ENCODE data around the gene PPP4R4. TPM values are rescaled to one million over a fixed set of nuclear protein-coding genes. Genes with fewer than 3 reads are reported as not detected.

Gene PPP4R4
- total and polyA plus RNA-seq, 5 donors, result 0.27 to 0.74 (median 0.47) TPM

DNA sequence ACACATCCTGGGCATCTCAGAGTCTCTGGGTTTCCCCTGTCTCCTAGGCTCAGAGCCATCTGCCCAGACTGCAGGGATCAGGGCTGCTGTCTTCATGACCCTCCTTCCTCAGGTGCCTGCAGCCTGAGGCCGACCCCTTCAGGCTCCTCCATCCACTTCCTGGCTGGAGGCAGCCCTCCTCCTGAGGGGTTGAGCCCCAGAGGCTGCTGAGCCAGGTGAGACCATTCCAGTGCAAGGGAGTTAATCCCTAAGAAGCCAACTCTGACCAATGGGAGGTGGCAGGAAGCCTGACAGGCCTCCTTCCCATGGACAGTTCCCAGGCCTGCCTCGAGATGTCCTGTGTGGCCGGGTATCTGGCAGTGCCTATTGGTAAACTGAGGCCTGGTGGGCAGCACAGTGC is 8.4 kb upstream of the PPP4R4 start:
- WGBS, result 78% methylated on average over 3 of the region's 3 CpGs
- Histone ChIP-seq H3K4me1 (ENCODE audit: control insufficient read depth, insufficient read depth, low read length) (no peaks in the 10 kb centered on the region), H3K4me3 (ENCODE audit: low read length) (no peak overlapping the region), H3K27ac (ENCODE audit: low read length) (no peak overlapping the region), H3K9me3 (ENCODE audit: control insufficient read depth, low read length) (no peaks in the 10 kb centered on the region), H3K27me3 (ENCODE audit: control insufficient read depth, insufficient read depth) (no peaks in the 10 kb centered on the region)
- peak in 1 of 2 donors; percentile 27 for ATAC-seq
- no peak for DNase-seq
- intact Hi-C loops (cut with DNase I), result no loop called here

DNA sequence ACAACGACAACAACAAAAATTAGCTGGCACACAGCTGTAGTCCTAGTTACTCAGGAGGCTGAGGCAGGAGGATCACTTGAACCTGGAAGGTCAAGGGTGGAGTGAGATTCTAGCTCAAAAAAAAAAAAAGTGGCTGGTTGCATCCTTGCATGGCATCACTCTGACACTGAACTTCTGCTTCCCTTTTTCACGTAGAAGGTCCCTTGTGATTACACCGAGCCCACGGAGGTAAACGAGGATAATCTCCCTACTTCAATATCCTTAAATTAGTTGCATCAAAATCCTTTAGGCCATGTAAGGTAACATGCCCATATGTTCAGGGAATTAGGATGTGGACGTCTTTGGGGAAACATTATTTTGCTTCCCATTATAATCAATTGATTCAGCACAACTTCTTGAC is 4.0 kb upstream of the PPP4R4 start:
- H3K4me3 ChIP-seq (ENCODE audit: low read length), result no peak overlapping the region
- no peaks in the 10 kb centered on the region for H3K9me3 ChIP-seq (ENCODE audit: control insufficient read depth, low read length)
- 81% methylated on average over 6 of the region's 6 CpGs for WGBS
- H3K27me3 ChIP-seq (ENCODE audit: control insufficient read depth, insufficient read depth), result no peaks in the 10 kb centered on the region
- no peak overlapping the region for H3K27ac ChIP-seq (ENCODE audit: low read length)
- no peak for ATAC-seq
- DNase-seq, result no peak
- H3K4me1 ChIP-seq (ENCODE audit: control insufficient read depth, insufficient read depth, low read length), result no peaks in the 10 kb centered on the region
- intact Hi-C loops (cut with DNase I), result loop anchor here in 1 of 4 donors (5.0 kb wide), 1 partner anchor 33 kb away; no protein-coding TSS in a partner anchor

DNA sequence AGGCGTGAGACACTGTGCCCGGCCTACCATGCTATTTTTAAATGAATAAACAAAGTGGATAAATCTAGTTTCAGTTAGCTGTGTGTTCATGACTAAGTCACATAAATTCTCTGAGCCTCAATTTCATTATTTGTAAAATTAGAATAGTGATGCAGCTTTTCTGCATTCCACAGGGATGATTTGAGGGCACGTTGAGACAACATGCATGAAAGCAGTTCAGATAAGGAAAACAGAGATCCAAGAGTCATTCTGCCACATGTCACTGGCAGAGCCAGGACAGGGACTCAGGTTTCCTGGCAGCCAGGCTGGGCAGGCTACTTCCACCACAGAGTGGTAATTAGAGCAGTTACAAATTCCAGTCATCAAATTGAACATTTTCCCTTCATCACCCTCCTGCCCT is 2.9 kb upstream of the PPP4R4 start:
- intact Hi-C loops (cut with DNase I), result loop anchor here in 1 of 4 donors (5.0 kb wide), 1 partner anchor 34 kb away; no protein-coding TSS in a partner anchor
- Histone ChIP-seq H3K27me3 (ENCODE audit: control insufficient read depth, insufficient read depth) (no peaks in the 10 kb centered on the region), H3K9me3 (ENCODE audit: control insufficient read depth, low read length) (no peaks in the 10 kb centered on the region), H3K4me1 (ENCODE audit: control insufficient read depth, insufficient read depth, low read length) (peaks cover 2% of the 10 kb centered on the region), H3K4me3 (ENCODE audit: low read length) (no peak overlapping the region), H3K27ac (ENCODE audit: low read length) (no peak overlapping the region)
- ATAC-seq (no peak), DNase-seq (peak in 1 of 3 donors; percentile 28)
- 31% methylated on average over 3 of the region's 3 CpGs for WGBS

DNA sequence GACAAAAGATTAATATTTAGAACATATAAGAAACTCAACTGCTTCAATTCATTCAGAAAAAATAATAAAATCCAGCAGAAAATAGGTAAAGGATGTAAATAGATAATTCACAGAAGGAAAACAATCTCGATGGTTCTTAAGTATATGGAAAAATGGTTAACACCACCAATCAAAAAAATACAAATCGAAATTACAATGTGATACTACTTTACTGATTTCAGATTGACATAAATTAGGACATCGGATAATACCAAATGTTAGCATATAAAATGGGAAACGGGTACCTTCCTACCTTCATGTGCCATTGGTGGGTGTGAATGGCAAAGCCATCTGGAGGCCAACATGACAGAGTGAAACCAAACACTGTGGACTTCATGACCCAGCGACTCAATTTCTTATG is 1.6 kb upstream of the PPP4R4 start:
- intact Hi-C loops (cut with DNase I), result loop anchor here in 1 of 4 donors (5.0 kb wide), 1 partner anchor 35 kb away; no protein-coding TSS in a partner anchor
- no peak for ATAC-seq
- no peak overlapping the region for H3K4me3 ChIP-seq (ENCODE audit: low read length)
- H3K9me3 ChIP-seq (ENCODE audit: control insufficient read depth, low read length), result no peaks in the 10 kb centered on the region
- H3K27ac ChIP-seq (ENCODE audit: low read length), result no peak overlapping the region
- 83% methylated on average over 5 of the region's 5 CpGs for WGBS
- no peak for DNase-seq
- peaks cover 2% of the 10 kb centered on the region for H3K4me1 ChIP-seq (ENCODE audit: control insufficient read depth, insufficient read depth, low read length)
- no peaks in the 10 kb centered on the region for H3K27me3 ChIP-seq (ENCODE audit: control insufficient read depth, insufficient read depth)

DNA sequence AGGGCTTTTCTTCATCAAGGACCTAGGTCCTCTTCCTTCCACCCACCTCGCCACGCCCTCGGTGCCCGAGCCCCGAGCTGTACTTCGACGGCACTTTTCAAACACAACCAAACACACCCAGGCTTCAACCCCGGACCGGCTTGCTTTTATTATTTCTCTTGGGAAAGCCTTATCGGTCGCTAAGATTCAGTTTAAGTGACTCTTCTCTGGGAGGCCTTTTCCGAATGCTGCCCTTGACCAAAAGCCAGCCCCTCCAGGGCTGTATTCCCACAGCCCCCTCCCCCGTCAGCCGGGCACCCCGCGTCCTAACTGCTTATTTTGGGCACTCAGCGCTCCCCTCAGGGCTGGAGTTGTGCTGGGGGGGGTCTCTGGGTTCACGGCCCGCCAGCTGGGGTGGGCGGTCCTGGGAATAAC is 644 bp upstream of the PPP4R4 start:
- H3K27ac ChIP-seq (ENCODE audit: low read length), result peak overlapping the region; percentile 14
- peak overlapping the region; percentile 84 for H3K4me3 ChIP-seq (ENCODE audit: low read length)
- ATAC-seq, result no peak
- under 1% methylated on average over 20 of the region's 20 CpGs for WGBS
- H3K27me3 ChIP-seq (ENCODE audit: control insufficient read depth, insufficient read depth), result no peaks in the 10 kb centered on the region
- no peaks in the 10 kb centered on the region for H3K9me3 ChIP-seq (ENCODE audit: control insufficient read depth, low read length)
- intact Hi-C loops (cut with DNase I), result loop anchor here in 1 of 4 donors (5.0 kb wide), 1 partner anchor 36 kb away; no protein-coding TSS in a partner anchor
- H3K4me1 ChIP-seq (ENCODE audit: control insufficient read depth, insufficient read depth, low read length), result peaks cover 2% of the 10 kb centered on the region
- DNase-seq, result no peak

DNA sequence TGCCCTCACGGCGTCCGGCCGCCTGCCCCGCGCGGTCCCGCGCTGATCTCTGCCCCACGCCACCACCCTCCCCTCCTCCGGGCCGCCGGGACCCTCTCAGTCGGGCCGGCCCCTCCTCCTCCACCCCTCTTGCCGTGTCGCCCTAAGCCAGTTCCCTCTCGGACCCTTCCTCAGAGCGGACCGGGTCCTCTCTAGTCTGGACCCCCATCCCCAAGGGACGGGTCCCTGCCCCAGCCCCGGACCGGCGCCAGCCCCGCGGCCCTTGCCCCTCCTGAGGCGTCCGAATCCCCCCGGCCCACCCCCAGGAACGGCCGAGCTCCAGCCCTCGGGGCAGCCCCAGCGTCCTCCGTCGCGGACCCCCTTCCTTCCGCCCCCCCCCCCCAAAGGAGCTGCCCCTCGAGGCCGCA is 485 bp downstream of the PPP4R4 start:
- no peak overlapping the region for H3K27ac ChIP-seq (ENCODE audit: low read length)
- no peaks in the 10 kb centered on the region for H3K27me3 ChIP-seq (ENCODE audit: control insufficient read depth, insufficient read depth)
- H3K9me3 ChIP-seq (ENCODE audit: control insufficient read depth, low read length), result no peaks in the 10 kb centered on the region
- peaks cover 2% of the 10 kb centered on the region for H3K4me1 ChIP-seq (ENCODE audit: control insufficient read depth, insufficient read depth, low read length)
- ATAC-seq (peak in 1 of 2 donors; percentile 54), DNase-seq (peak in 2 of 3 donors; percentile 66 to 67)
- WGBS, result under 1% methylated on average over 39 of the region's 39 CpGs
- intact Hi-C loops (cut with DNase I), result loop anchor here in 2 of 4 donors (5.0 kb wide), 1 partner anchor 37 kb away; no protein-coding TSS in a partner anchor
- H3K4me3 ChIP-seq (ENCODE audit: low read length), result peak overlapping the region; percentile 84

DNA sequence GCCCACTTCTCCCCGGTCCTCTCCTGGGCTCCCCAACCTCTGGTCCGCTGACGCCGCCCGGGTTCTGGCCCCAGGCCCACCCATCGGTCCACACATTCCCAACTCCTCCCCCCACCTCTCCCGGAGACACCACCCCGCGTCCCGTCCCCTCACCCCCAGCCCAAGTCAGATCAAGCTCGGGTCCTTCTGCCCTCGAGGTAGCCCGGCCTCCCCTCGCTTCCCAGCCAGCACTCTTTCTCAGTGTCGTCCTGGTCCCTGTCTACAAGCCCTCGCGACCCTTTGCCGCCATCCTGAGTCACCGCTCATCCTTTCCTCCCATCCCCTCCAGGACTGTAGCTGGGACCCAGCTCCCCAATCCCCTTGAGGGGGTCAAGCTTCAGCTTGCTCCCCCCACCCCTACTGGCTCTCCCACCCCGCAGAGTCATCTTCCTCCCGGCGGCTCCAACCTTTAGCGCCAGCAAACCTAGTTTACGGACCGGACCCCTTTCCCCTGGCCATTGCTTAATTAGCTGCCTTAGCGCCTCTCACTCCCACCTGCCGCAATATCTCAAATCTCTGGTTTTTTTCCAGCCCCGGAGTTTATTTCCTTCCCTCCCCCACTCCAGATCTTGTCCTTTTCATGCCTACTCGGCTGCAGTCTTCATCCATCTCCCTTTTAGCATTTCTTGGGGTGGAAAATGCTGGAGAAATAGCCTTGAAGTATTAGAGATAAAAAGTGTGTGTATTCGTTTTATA is 1.1 kb downstream of the PPP4R4 start:
- WGBS, result 2% methylated on average over 30 of the region's 30 CpGs

DNA sequence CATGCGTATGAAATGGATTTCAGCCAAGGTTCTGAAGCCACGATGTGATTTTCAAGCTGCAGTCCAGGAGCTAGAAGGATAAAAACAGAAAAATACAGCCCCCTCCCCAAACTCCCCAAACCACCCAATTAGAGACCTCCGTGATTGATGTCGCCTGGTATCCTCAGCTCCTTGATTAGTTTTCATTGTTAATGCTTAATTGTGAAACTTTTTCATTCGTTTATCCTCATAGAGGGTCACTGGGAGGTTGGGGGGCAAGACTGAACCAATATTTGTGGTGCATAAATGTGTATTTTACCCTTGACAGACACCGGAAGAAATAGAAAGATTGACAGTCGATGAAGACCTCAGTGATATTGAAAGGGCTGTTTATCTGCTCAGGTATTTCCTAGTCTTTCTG is 1.6 kb downstream of the PPP4R4 start:
- DNase-seq (no peak), ATAC-seq (no peak)
- Histone ChIP-seq H3K4me3 (ENCODE audit: low read length) (no peak overlapping the region), H3K4me1 (ENCODE audit: control insufficient read depth, insufficient read depth, low read length) (peaks cover 2% of the 10 kb centered on the region), H3K27me3 (ENCODE audit: control insufficient read depth, insufficient read depth) (no peaks in the 10 kb centered on the region), H3K27ac (ENCODE audit: low read length) (no peak overlapping the region), H3K9me3 (ENCODE audit: control insufficient read depth, low read length) (no peaks in the 10 kb centered on the region)
- intact Hi-C loops (cut with DNase I), result loop anchor here in 1 of 4 donors (5.0 kb wide), 1 partner anchor 38 kb away; no protein-coding TSS in a partner anchor
- 27% methylated on average over 7 of the region's 7 CpGs for WGBS

More for the DNA sequence above, 1.1 kb downstream of the PPP4R4 start:
- Histone ChIP-seq H3K4me1 (ENCODE audit: control insufficient read depth, insufficient read depth, low read length) (peaks cover 2% of the 10 kb centered on the region), H3K4me3 (ENCODE audit: low read length) (peak overlapping the region; percentile 84), H3K27ac (ENCODE audit: low read length) (no peak overlapping the region), H3K9me3 (ENCODE audit: control insufficient read depth, low read length) (no peaks in the 10 kb centered on the region), H3K27me3 (ENCODE audit: control insufficient read depth, insufficient read depth) (no peaks in the 10 kb centered on the region)
- ATAC-seq (peak; percentile 9 to 13), DNase-seq (peak; percentile 18 to 66 (median 53))
- intact Hi-C loops (cut with DNase I), result loop anchor here in 1 of 4 donors (5.0 kb wide), 1 partner anchor 38 kb away; no protein-coding TSS in a partner anchor

DNA sequence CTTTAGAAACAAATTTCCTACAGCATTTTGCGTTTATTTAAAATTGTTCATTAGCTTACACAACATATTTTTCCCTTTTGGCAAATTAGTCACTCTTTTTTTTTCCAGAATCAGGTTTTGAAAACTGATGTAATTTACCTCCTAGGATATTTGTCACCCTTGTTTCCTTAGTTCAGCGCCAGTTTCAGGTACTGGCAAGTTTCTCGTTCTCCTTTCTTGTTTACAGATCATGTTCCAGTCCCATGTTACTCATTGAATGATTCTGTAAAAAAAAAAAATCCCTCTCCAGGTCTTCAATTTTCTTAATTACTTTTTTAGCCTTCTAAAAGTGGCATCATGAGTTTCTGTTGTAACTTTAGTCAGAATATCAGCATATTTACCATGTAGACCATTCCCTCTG is 2.7 kb downstream of the PPP4R4 start:
- H3K9me3 ChIP-seq (ENCODE audit: control insufficient read depth, low read length), result no peaks in the 10 kb centered on the region
- ATAC-seq, result no peak
- DNase-seq, result no peak
- 87% methylated on average over 3 of the region's 3 CpGs for WGBS
- H3K27ac ChIP-seq (ENCODE audit: low read length), result no peak overlapping the region
- H3K4me1 ChIP-seq (ENCODE audit: control insufficient read depth, insufficient read depth, low read length), result peaks cover 2% of the 10 kb centered on the region
- no peak overlapping the region for H3K4me3 ChIP-seq (ENCODE audit: low read length)
- no peaks in the 10 kb centered on the region for H3K27me3 ChIP-seq (ENCODE audit: control insufficient read depth, insufficient read depth)
- intact Hi-C loops (cut with DNase I), result loop anchor here in 1 of 4 donors (5.0 kb wide), 1 partner anchor 40 kb away; no protein-coding TSS in a partner anchor

DNA sequence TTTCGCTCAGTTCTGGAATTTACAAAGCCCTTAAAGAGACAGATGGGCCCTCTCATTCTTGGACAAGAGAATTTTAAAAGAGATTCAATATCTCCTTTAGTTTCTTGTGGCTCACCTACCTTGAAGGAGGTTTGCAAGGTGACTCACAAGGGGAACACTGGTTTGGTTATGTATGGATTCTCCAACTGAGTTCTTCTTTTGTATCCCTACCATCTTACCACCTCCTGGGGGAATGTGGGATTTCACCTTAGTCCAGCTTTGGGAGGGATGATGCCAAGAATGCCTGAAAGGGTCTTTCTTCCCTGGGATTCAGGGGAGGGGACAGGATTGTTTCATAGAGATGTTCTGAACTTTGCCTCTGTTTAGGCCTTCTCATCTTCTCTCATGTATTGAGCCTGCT is 3.7 kb downstream of the PPP4R4 start:
- no peak for ATAC-seq
- Histone ChIP-seq H3K27me3 (ENCODE audit: control insufficient read depth, insufficient read depth) (no peaks in the 10 kb centered on the region), H3K4me3 (ENCODE audit: low read length) (no peak overlapping the region), H3K4me1 (ENCODE audit: control insufficient read depth, insufficient read depth, low read length) (peaks cover 2% of the 10 kb centered on the region), H3K27ac (ENCODE audit: low read length) (no peak overlapping the region), H3K9me3 (ENCODE audit: control insufficient read depth, low read length) (no peaks in the 10 kb centered on the region)
- intact Hi-C loops (cut with DNase I), result loop anchor here in 1 of 4 donors (5.0 kb wide), 1 partner anchor 41 kb away; no protein-coding TSS in a partner anchor
- 82% methylated on average over 1 of the region's 1 CpG for WGBS
- DNase-seq, result no peak

DNA sequence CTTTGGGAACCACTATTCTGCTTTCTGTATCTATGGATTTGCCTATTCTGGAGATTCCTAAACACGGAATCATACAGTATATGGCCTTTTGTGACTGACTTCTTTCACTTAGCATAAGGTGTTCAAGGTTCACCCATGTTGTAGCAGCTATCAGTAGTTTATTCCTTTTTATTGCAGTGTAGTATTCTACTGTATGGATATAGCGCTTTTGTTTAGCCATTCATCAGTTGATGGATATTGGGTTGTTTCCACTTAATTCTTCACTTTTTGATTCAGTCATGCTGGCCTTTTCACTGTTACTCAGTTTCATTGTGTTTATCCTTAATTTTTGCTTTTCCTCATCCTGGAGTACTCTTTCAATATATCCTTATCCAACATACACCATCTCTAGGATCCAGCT is 5.1 kb downstream of the PPP4R4 start:
- Histone ChIP-seq H3K9me3 (ENCODE audit: control insufficient read depth, low read length) (no peaks in the 10 kb centered on the region), H3K4me3 (ENCODE audit: low read length) (no peak overlapping the region), H3K27ac (ENCODE audit: low read length) (no peak overlapping the region), H3K4me1 (ENCODE audit: control insufficient read depth, insufficient read depth, low read length) (peaks cover 2% of the 10 kb centered on the region), H3K27me3 (ENCODE audit: control insufficient read depth, insufficient read depth) (no peaks in the 10 kb centered on the region)
- DNase-seq (no peak), ATAC-seq (no peak)
- 91% methylated on average over 2 of the region's 2 CpGs for WGBS
- intact Hi-C loops (cut with DNase I), result loop anchor here in 1 of 4 donors (5.0 kb wide), 1 partner anchor 42 kb away; no protein-coding TSS in a partner anchor
